ENCODE measurements around the gene MTHFSD. TPM values are rescaled to one million over a fixed set of nuclear protein-coding genes. Genes with fewer than 3 reads are reported as not detected.
A peak's percentile ranks its signal among the peaks of the same experiment; 100 is the strongest.

Gene MTHFSD
- total and polyA plus RNA-seq, 2 experiments from 2014 or later = 11.5 to 21.5 TPM

GRCh38 chr16:86485746-86486145, 69.3 kb downstream of the MTHFSD start:
- Histone ChIP-seq H3K9me2 (replicated peaks; ENCODE audit: insufficient read depth) (no peaks in the 10 kb centered on the region), H3K4me1 (ENCODE audit: insufficient read depth) (no peaks in the 10 kb centered on the region), H3K79me2 (peaks cover 18% of the 10 kb centered on the region), H3K4me2 (no peak overlapping the region), H3K27me3 (peaks cover 32% of the 10 kb centered on the region), H4K20me1 (ENCODE audit: insufficient read depth, poor library complexity, severe bottlenecking) (peaks cover 4% of the 10 kb centered on the region), H3K27ac (no peak overlapping the region), H3K4me3 (no peak overlapping the region), H3K9me3 (ENCODE audit: low read depth) (no peaks in the 10 kb centered on the region), H2AFZ (no peak overlapping the region), H3K36me3 (replicated peaks; ENCODE audit: insufficient read depth, low read depth) (no peaks in the 10 kb centered on the region)
- TF ChIP-seq EZH2 (IDR thresholded peaks at IDR 0.05; ENCODE audit: borderline replicate concordance) = no peak
- no peak for TF ChIP-seq EZH2phosphoT487 (IDR thresholded peaks at IDR 0.05; ENCODE audit: low read depth, severe bottlenecking, unreplicated experiment)
- TF ChIP-seq CTCF (IDR thresholded peaks at IDR 0.05; ENCODE audit: poor library complexity) = no peak
- no peak for DNase-seq (ENCODE audit: low spot score)
- WGBS (ENCODE audit: low lambda C conversion rate, missing lambda C conversion rate) = 76% methylated on average over 3 of the region's 3 CpGs

- no peak for DNase-seq (ENCODE audit: low spot score)
- no peaks in the 10 kb centered on the region for H3K9me2 ChIP-seq (replicated peaks; ENCODE audit: insufficient read depth)
- no peak overlapping the region for H3K4me3 ChIP-seq
- H3K27ac ChIP-seq = no peak overlapping the region
- TF ChIP-seq EZH2 (IDR thresholded peaks at IDR 0.05; ENCODE audit: borderline replicate concordance) (no peak), CTCF (IDR thresholded peaks at IDR 0.05; ENCODE audit: poor library complexity) (no peak), EZH2phosphoT487 (IDR thresholded peaks at IDR 0.05; ENCODE audit: low read depth, severe bottlenecking, unreplicated experiment) (no peak)
- no peaks in the 10 kb centered on the region for H3K36me3 ChIP-seq (replicated peaks; ENCODE audit: insufficient read depth, low read depth)
- no peak overlapping the region for H2AFZ ChIP-seq
- peaks cover 4% of the 10 kb centered on the region for H4K20me1 ChIP-seq (ENCODE audit: insufficient read depth, poor library complexity, severe bottlenecking)
- no peaks in the 10 kb centered on the region for H3K9me3 ChIP-seq (ENCODE audit: low read depth)
- peaks cover 3% of the 10 kb centered on the region for H3K4me1 ChIP-seq (ENCODE audit: insufficient read depth)
- 79% methylated on average over 5 of the region's 5 CpGs for WGBS (ENCODE audit: low lambda C conversion rate, missing lambda C conversion rate)
- peaks cover 12% of the 10 kb centered on the region for H3K79me2 ChIP-seq
- H3K4me2 ChIP-seq = no peak overlapping the region
- H3K27me3 ChIP-seq = peaks cover 18% of the 10 kb centered on the region
Observed at GRCh38 chr16:86484240-86484639, 70.8 kb downstream of the MTHFSD start.

- no peak for TF ChIP-seq CTCF (IDR thresholded peaks at IDR 0.05; ENCODE audit: poor library complexity)
- 86% methylated on average over 3 of the region's 3 CpGs for WGBS (ENCODE audit: low lambda C conversion rate, missing lambda C conversion rate)
- no peaks in the 10 kb centered on the region for H3K9me2 ChIP-seq (replicated peaks; ENCODE audit: insufficient read depth)
- no peak overlapping the region for H3K27ac ChIP-seq
- no peaks in the 10 kb centered on the region for H3K9me3 ChIP-seq (ENCODE audit: low read depth)
- H2AFZ ChIP-seq = no peak overlapping the region
- peaks cover 4% of the 10 kb centered on the region for H4K20me1 ChIP-seq (ENCODE audit: insufficient read depth, poor library complexity, severe bottlenecking)
- peaks cover 3% of the 10 kb centered on the region for H3K4me1 ChIP-seq (ENCODE audit: insufficient read depth)
- no peak overlapping the region for H3K4me3 ChIP-seq
- H3K79me2 ChIP-seq = peaks cover 3% of the 10 kb centered on the region
- H3K36me3 ChIP-seq (replicated peaks; ENCODE audit: insufficient read depth, low read depth) = no peaks in the 10 kb centered on the region
- peaks cover 7% of the 10 kb centered on the region for H3K27me3 ChIP-seq
- no peak for DNase-seq (ENCODE audit: low spot score)
- no peak overlapping the region for H3K4me2 ChIP-seq
Observed at GRCh38 chr16:86481607-86482006, 73.4 kb downstream of the MTHFSD start.

- H3K4me3 ChIP-seq = no peak overlapping the region
- H3K27me3 ChIP-seq = peaks cover 8% of the 10 kb centered on the region
- no peaks in the 10 kb centered on the region for H3K9me3 ChIP-seq (ENCODE audit: low read depth)
- WGBS (ENCODE audit: low lambda C conversion rate, missing lambda C conversion rate) = 73% methylated on average over 15 of the region's 15 CpGs
- no peak overlapping the region for H2AFZ ChIP-seq
- no peak overlapping the region for H3K4me2 ChIP-seq
- no peak for DNase-seq (ENCODE audit: low spot score)
- peaks cover 3% of the 10 kb centered on the region for H3K4me1 ChIP-seq (ENCODE audit: insufficient read depth)
- peak overlapping the region; percentile 12 for H3K27ac ChIP-seq
- H3K79me2 ChIP-seq = peaks cover 3% of the 10 kb centered on the region
- no peaks in the 10 kb centered on the region for H3K36me3 ChIP-seq (replicated peaks; ENCODE audit: insufficient read depth, low read depth)
- H3K9me2 ChIP-seq (replicated peaks; ENCODE audit: insufficient read depth) = no peaks in the 10 kb centered on the region
- H4K20me1 ChIP-seq (ENCODE audit: insufficient read depth, poor library complexity, severe bottlenecking) = peaks cover 4% of the 10 kb centered on the region
- TF ChIP-seq EZH2phosphoT487 (IDR thresholded peaks at IDR 0.05; ENCODE audit: low read depth, severe bottlenecking, unreplicated experiment) (no peak), EZH2 (IDR thresholded peaks at IDR 0.05; ENCODE audit: borderline replicate concordance) (no peak), CTCF (IDR thresholded peaks at IDR 0.05; ENCODE audit: poor library complexity) (no peak)
Observed at GRCh38 chr16:86480444-86480843, 74.6 kb downstream of the MTHFSD start.
